HuH-7.5 (cell line): Measurements from ENCODE around the gene TICRR.

Experiments used
- DNase-seq: peaks from one replicate; pipeline ENCODE4 v3.0.0; 2011; ENCODE audit warnings: low spot score

Gene TICRR

GRCh38 chr15:89673165-89673512 is 97.9 kb downstream of the TICRR start:
- DNase-seq, result peak; percentile 81

- no peak for DNase-seq
Observed at GRCh38 chr15:89674526-89674925, 99.3 kb downstream of the TICRR start.

- DNase-seq, result no peak
Observed at GRCh38 chr15:89675606-89676005, 100.3 kb downstream of the TICRR start.

- DNase-seq, result no peak
Observed at GRCh38 chr15:89677381-89677780, 102.1 kb downstream of the TICRR start.
